HCT116 (cell line): ENCODE measurements around the gene LUC7L. TPM values are rescaled to one million over a fixed set of nuclear protein-coding genes. Genes with fewer than 3 reads are reported as not detected.

Experiments used
- ATAC-seq: fragments of 200-7000 bp; cut with Tn5 transposase; 2 replicates; pipeline ENCODE4 v1.9.1; 2020; ENCODE audit warnings: mild to moderate bottlenecking, moderate library complexity
- BruUV-seq: library from RNA; stranded (reverse); fragments of 400-500 nt; replicated peaks from 2 replicates; lab custom pipeline; 2021; lab: Mats Ljungman, UMichigan
- CTCF ChIA-PET: fragments of 300-600 bp; sonication (Branson Sonifier 250); formaldehyde crosslinking; loops from one replicate; lab custom pipeline; 2021; ENCODE audit warnings: antibody characterized with exemption; lab: Charles Lee
- POLR2A ChIA-PET: fragments of 300-600, 350-600 bp; sonication (Branson Sonifier 250); formaldehyde crosslinking; loops from one replicate; lab custom pipeline; 2021; ENCODE audit warnings: antibody characterized with exemption; lab: Charles Lee
- RAD21 ChIA-PET, 2 experiments: fragments of 300-600 bp; sonication (Branson Sonifier 250); formaldehyde crosslinking; loops; one replicate each; lab custom pipeline; 2023; ENCODE audit warnings: low total read pairs in 2 of 2; ENCODE audit not compliant: uncharacterized antibody in 2 of 2, unreplicated experiment in 2 of 2, low non-redundant PET in 1 of 2; lab: Charles Lee
- DNase-seq: peaks from one replicate; pipeline ENCODE4 v3.0.0-alpha.2; 2010; ENCODE audit warnings: low read depth, low spot score
- H2AFZ ChIP-seq: fragments of 200-600 bp; shearing (Covaris generic), sonication (generic); 2 replicates; pipeline ENCODE4 v1.6.1; 2017; ENCODE audit warnings: low read depth, mixed run types, mixed read lengths, antibody characterized with exemption, low read length; ENCODE audit not compliant: poor library complexity, severe bottlenecking
- H3K27ac ChIP-seq: 2 replicates; pipeline ENCODE4 v1.5.1; 2012; ENCODE audit warnings: low read depth, low read length
- H3K27me3 ChIP-seq: fragments of 200-600 bp; sonication (generic); 2 replicates; pipeline ENCODE4 v1.6.1; 2016; ENCODE audit warnings: mixed run types, low read length, mixed read lengths; ENCODE audit not compliant: insufficient read depth
- H3K36me3 ChIP-seq, 2 experiments: fragments of 200-500 bp in 1 of 2; fragments of 200-600 bp in 1 of 2; sonication (Bioruptor generic) in 1 of 2; sonication (generic) in 1 of 2; 2 replicates each; pipeline versions ENCODE4 v1.5.1 to v1.6.1; 2014 to 2016; ENCODE audit warnings: low read length in 2 of 2, inconsistent platforms in 1 of 2, mixed read lengths in 1 of 2, mixed run types in 1 of 2; ENCODE audit not compliant: insufficient read depth in 2 of 2, control insufficient read depth in 1 of 2
- H3K4me1 ChIP-seq, 2 experiments: fragments of 200-600 bp in 1 of 2; sonication (generic) in 1 of 2; 2 replicates each; pipeline versions ENCODE4 v1.5.1 to v1.6.1; 2012 to 2017; ENCODE audit warnings: low read length in 2 of 2, inconsistent platforms in 1 of 2, mild to moderate bottlenecking in 1 of 2, mixed read lengths in 1 of 2, mixed run types in 1 of 2, moderate library complexity in 1 of 2; ENCODE audit not compliant: insufficient read depth in 2 of 2, control insufficient read depth in 1 of 2
- H3K4me2 ChIP-seq: fragments of 200-600 bp; sonication (generic); 2 replicates; pipeline ENCODE4 v1.6.1; 2017; ENCODE audit warnings: mixed run types, low read length, mixed read lengths
- H3K4me3 ChIP-seq, 2 experiments: fragments of 200-600 bp in 1 of 2; sonication (generic) in 1 of 2; replicated peaks in 1 of 2; 2 replicates each; pipeline ENCODE4 v1.5.1; 2011 to 2016; ENCODE audit warnings: low read length in 2 of 2, control low read depth in 1 of 2, low read depth in 1 of 2, mild to moderate bottlenecking in 1 of 2, mixed read lengths in 1 of 2, mixed run types in 1 of 2
- H3K79me2 ChIP-seq: fragments of 200-600 bp; sonication (generic); 2 replicates; pipeline ENCODE4 v1.6.1; 2017; ENCODE audit warnings: mild to moderate bottlenecking, mixed run types, low read length, moderate library complexity, mixed read lengths; ENCODE audit not compliant: insufficient read depth
- H3K9ac ChIP-seq: fragments of 200-600 bp; sonication (generic); 2 replicates; pipeline ENCODE4 v1.6.1; 2016; ENCODE audit warnings: low read length, mixed read lengths
- H3K9me2 ChIP-seq: fragments of 200-600 bp; sonication (generic), shearing (Covaris generic); 2 replicates; pipeline ENCODE4 v1.6.1; 2017; ENCODE audit warnings: mixed run types, mild to moderate bottlenecking, moderate library complexity; ENCODE audit not compliant: insufficient read depth
- H3K9me3 ChIP-seq, 2 experiments: fragments of 200-500 bp in 1 of 2; fragments of 200-600 bp in 1 of 2; sonication (Bioruptor generic) in 1 of 2; sonication (generic) in 1 of 2; 2 replicates each; pipeline ENCODE4 v1.6.1; 2014 to 2017; ENCODE audit warnings: low read length in 2 of 2, mixed read lengths in 2 of 2, inconsistent platforms in 1 of 2, low read depth in 1 of 2, mild to moderate bottlenecking in 1 of 2, mixed run types in 1 of 2, moderate library complexity in 1 of 2; ENCODE audit not compliant: control insufficient read depth in 1 of 2, insufficient read depth in 1 of 2
- H4K20me1 ChIP-seq: fragments of 200-600 bp; sonication (generic), shearing (Covaris generic); 2 replicates; pipeline ENCODE4 v1.6.1; 2017; ENCODE audit warnings: mixed run types, mild to moderate bottlenecking, moderate library complexity; ENCODE audit not compliant: insufficient read depth
- CEBPB ChIP-seq: IDR thresholded peaks from 2 replicates; pipeline ENCODE4 v1.6.1; 2012; ENCODE audit warnings: low read depth
- ELF1 ChIP-seq: IDR thresholded peaks from 2 replicates; pipeline ENCODE4 v1.6.1; 2012; ENCODE audit warnings: low read depth, borderline replicate concordance
- EZH2 ChIP-seq: fragments of 200-600 bp; sonication (generic); IDR thresholded peaks from 2 replicates; pipeline ENCODE4 v1.6.1; 2017; ENCODE audit warnings: antibody characterized with exemption, mixed run types
- JUND ChIP-seq: IDR thresholded peaks from 2 replicates; pipeline ENCODE4 v1.6.1; 2012
- POLR2A ChIP-seq: IDR thresholded peaks from 2 replicates; pipeline ENCODE4 v1.7.0; 2011; ENCODE audit warnings: borderline replicate concordance; ENCODE audit not compliant: insufficient read depth, insufficient read length; ENCODE audit errors: extremely low read depth
- POLR2AphosphoS5 ChIP-seq: IDR thresholded peaks from 2 replicates; pipeline ENCODE4 v1.6.1; 2011; ENCODE audit warnings: mild to moderate bottlenecking, low read depth, low read length, moderate library complexity
- SIN3A ChIP-seq: IDR thresholded peaks from 2 replicates; pipeline ENCODE4 v1.6.1; 2012; ENCODE audit warnings: low read depth
- TCF7L2 ChIP-seq: IDR thresholded peaks from 2 replicates; pipeline ENCODE4 v1.7.0; 2011; ENCODE audit warnings: borderline replicate concordance, inconsistent platforms; ENCODE audit not compliant: insufficient read depth, insufficient read length; ENCODE audit errors: extremely low read depth
- ZFX ChIP-seq: fragments of 450-650 bp; IDR thresholded peaks from 2 replicates; pipeline ENCODE4 v1.6.1; 2017
- ZNF274 ChIP-seq: fragments of 200-500 bp; sonication (Bioruptor generic); IDR thresholded peaks from 2 replicates; pipeline ENCODE4 v1.6.1; 2014; ENCODE audit warnings: mild to moderate bottlenecking, low read depth, low read length, inconsistent platforms
- intact Hi-C: fragments of 100-400 bp; cut with micrococcal nuclease; formaldehyde crosslinking; loops from 2 replicates; pipeline ENCODE4 v1.10.0; 2022
- total RNA-seq: library from RNA; stranded (reverse); gene quantifications from one replicate; pipeline ENCODE4 v1.2.1, GENCODE V29; 2021; ENCODE audit not compliant: unreplicated experiment
- TF ChIP-seq, protein P1 (sequence below), 3 experiments: fragments of 200-600 bp in 1 of 3; sonication (generic) in 1 of 3; IDR thresholded peaks in 2 of 3; conservative IDR thresholded peaks in 1 of 3; 2 replicates each; pipeline ENCODE4 v1.5.1; 2012 to 2017; ENCODE audit warnings: low read depth in 2 of 3, low read length in 2 of 3, antibody characterized with exemption in 1 of 3, borderline replicate concordance in 1 of 3, control low read depth in 1 of 3, mild to moderate bottlenecking in 1 of 3, mixed read lengths in 1 of 3, mixed run types in 1 of 3, moderate library complexity in 1 of 3; ENCODE audit not compliant: insufficient read depth in 1 of 3
- TF ChIP-seq, protein P2 (sequence below): IDR thresholded peaks from 2 replicates; pipeline ENCODE4 v1.6.1; 2012
- TF ChIP-seq, protein P3 (sequence below): IDR thresholded peaks from 2 replicates; pipeline ENCODE4 v1.6.1; 2011; ENCODE audit warnings: mild to moderate bottlenecking, low read length, moderate library complexity; ENCODE audit not compliant: insufficient replicate concordance; ENCODE audit errors: extremely low read depth

LUC7L gene
- total RNA-seq, 1 experiment from 2014 or later: 50.5 TPM

DNA sequence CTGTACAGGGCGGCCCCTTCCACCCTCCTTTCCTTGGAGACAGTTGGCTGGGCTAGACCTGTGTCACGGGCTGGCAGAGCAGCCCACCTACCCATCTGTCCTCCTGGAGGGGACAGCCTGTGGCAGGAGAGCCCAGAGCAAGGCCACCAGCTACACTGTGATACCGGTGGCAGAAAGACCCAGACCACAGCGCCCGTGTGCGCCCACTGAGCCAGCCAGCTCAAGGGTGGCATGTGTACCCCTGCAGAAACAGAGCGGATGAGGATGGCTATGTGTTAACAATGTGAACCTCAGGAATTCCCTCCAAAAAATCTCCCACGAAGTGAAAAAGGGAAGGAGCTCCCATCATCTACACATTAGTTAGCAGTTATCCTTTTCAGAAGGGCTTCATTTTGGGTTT lies 41.9 kb downstream of the LUC7L start:
- BruUV-seq: no TSS peak
- Histone ChIP-seq H3K36me3 (peaks cover 0 to 4% of the 10 kb centered on the region in 2 experiments; a peak in 3 of 4 replicates), H3K9me3 (no peaks in the 10 kb centered on the region), H3K27ac (no peak overlapping the region), H4K20me1 (no peaks in the 10 kb centered on the region), H2AFZ (no peak overlapping the region), H3K4me3 (no peak overlapping the region), H3K9me2 (no peaks in the 10 kb centered on the region), H3K4me2 (no peak overlapping the region), H3K79me2 (no peaks in the 10 kb centered on the region), H3K27me3 (no peaks in the 10 kb centered on the region), H3K9ac (no peak overlapping the region), H3K4me1 (no peaks in the 10 kb centered on the region)
- CTCF ChIA-PET: no interaction called here
- POLR2A ChIA-PET: no interaction called here
- no peak for ATAC-seq
- RAD21 ChIA-PET: no interaction called here
- intact Hi-C loops: no loop called here
- no peak for DNase-seq
- TF ChIP-seq POLR2AphosphoS5 (no peak), SIN3A (no peak), ELF1 (no peak), CEBPB (no peak), TCF7L2 (no peak), EZH2 (no peak), JUND (no peak), ZNF274 (no peak), POLR2A (no peak), ZFX (no peak)
- TF ChIP-seq, protein P1, sequence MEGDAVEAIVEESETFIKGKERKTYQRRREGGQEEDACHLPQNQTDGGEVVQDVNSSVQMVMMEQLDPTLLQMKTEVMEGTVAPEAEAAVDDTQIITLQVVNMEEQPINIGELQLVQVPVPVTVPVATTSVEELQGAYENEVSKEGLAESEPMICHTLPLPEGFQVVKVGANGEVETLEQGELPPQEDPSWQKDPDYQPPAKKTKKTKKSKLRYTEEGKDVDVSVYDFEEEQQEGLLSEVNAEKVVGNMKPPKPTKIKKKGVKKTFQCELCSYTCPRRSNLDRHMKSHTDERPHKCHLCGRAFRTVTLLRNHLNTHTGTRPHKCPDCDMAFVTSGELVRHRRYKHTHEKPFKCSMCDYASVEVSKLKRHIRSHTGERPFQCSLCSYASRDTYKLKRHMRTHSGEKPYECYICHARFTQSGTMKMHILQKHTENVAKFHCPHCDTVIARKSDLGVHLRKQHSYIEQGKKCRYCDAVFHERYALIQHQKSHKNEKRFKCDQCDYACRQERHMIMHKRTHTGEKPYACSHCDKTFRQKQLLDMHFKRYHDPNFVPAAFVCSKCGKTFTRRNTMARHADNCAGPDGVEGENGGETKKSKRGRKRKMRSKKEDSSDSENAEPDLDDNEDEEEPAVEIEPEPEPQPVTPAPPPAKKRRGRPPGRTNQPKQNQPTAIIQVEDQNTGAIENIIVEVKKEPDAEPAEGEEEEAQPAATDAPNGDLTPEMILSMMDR (IDR thresholded peaks at IDR 0.05 in 2 of 3, conservative IDR thresholded peaks at IDR 0.05 in 1 of 3; ENCODE audit: borderline replicate concordance in 1 of 3, insufficient read depth in 1 of 3, low read depth in 2 of 3, low read length in 2 of 3): no peak
- TF ChIP-seq, protein P2, sequence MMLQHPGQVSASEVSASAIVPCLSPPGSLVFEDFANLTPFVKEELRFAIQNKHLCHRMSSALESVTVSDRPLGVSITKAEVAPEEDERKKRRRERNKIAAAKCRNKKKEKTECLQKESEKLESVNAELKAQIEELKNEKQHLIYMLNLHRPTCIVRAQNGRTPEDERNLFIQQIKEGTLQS: no peak
- TF ChIP-seq, protein P3, sequence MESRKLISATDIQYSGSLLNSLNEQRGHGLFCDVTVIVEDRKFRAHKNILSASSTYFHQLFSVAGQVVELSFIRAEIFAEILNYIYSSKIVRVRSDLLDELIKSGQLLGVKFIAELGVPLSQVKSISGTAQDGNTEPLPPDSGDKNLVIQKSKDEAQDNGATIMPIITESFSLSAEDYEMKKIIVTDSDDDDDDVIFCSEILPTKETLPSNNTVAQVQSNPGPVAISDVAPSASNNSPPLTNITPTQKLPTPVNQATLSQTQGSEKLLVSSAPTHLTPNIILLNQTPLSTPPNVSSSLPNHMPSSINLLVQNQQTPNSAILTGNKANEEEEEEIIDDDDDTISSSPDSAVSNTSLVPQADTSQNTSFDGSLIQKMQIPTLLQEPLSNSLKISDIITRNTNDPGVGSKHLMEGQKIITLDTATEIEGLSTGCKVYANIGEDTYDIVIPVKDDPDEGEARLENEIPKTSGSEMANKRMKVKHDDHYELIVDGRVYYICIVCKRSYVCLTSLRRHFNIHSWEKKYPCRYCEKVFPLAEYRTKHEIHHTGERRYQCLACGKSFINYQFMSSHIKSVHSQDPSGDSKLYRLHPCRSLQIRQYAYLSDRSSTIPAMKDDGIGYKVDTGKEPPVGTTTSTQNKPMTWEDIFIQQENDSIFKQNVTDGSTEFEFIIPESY: no peak
